Esophagus squamous epithelium (tissue), 5 donors: Measurements from ENCODE around the gene DAPL1. TPM values are rescaled to one million over a fixed set of nuclear protein-coding genes. Genes with fewer than 3 reads are reported as not detected.

Experiments
- DNase-seq: peaks from one replicate; lab custom pipeline; 2025; lab: John Stamatoyannopoulos, UW
- H3K27ac ChIP-seq, 4 donors: fragments of 200-600 bp; sonication (generic); one replicate each; pipeline ENCODE4 v1.5.1; 2016 to 2019; ENCODE audit warnings: mild to moderate bottlenecking in 1 of 4
- H3K27me3 ChIP-seq, 4 donors: fragments of 200-600 bp; sonication (generic); 1 replicate in 3 of 4; 2 replicates in 1 of 4; pipeline versions ENCODE4 v1.5.1 to v1.6.0; 2017 to 2021; ENCODE audit warnings: antibody characterized with exemption in 1 of 4
- H3K36me3 ChIP-seq, 3 donors: fragments of 200-600 bp; sonication (generic); one replicate each; pipeline ENCODE4 v1.5.1; 2016 to 2019
- H3K4me1 ChIP-seq, 3 donors: fragments of 200-600 bp; sonication (generic); one replicate each; pipeline ENCODE4 v1.5.1; 2017 to 2019
- H3K4me3 ChIP-seq, 4 donors: fragments of 200-600 bp; sonication (generic); 1 replicate in 3 of 4; 2 replicates in 1 of 4; pipeline ENCODE4 v1.5.1; 2016 to 2019; ENCODE audit warnings: mild to moderate bottlenecking in 2 of 4, moderate library complexity in 1 of 4
- H3K9me3 ChIP-seq, 3 donors: fragments of 200-600 bp; sonication (generic); one replicate each; pipeline ENCODE4 v1.5.1; 2016 to 2019
- CTCF ChIP-seq, 6 experiments: fragments of 450-650 bp in 4 of 6; fragments of 200-600 bp in 2 of 6; sonication (generic) in 2 of 6; IDR thresholded peaks; one replicate each; pipeline ENCODE4 v1.5.1; 2016 to 2019; ENCODE audit warnings: antibody characterized with exemption in 6 of 6, mild to moderate bottlenecking in 4 of 6, moderate library complexity in 4 of 6
- POLR2A ChIP-seq, 4 donors: fragments of 450-650 bp; IDR thresholded peaks; one replicate each; pipeline ENCODE4 v1.6.1; 2017; ENCODE audit warnings: antibody characterized with exemption in 4 of 4, mild to moderate bottlenecking in 4 of 4, moderate library complexity in 3 of 4
- WGBS, 2 donors: methylation state at CpG; one replicate each; pipeline ENCODE4 v1.1.5; 2018; 5-methylcytosine and 5-hydroxymethylcytosine counted together
- intact Hi-C: fragments of 100-400 bp; cut with DNase I; formaldehyde crosslinking; loops from one replicate; pipeline ENCODE4 v1.15.0; 2022
- total RNA-seq, 4 donors: library from RNA; depleted of rRNA; stranded (reverse); fragments of >200 nt; gene quantifications; one replicate each; pipeline ENCODE4 v1.1.0, GENCODE V29; 2016
- donor health status: DM: yes; HTN: yes; CAD: no.

DAPL1 gene
- total RNA-seq, 4 donors from 2014 or later = 79.3 to 220 (median 186) TPM

GRCh38 chr2:158756331-158756730 lies 38.8 kb upstream of the DAPL1 start:
- Histone ChIP-seq H3K27ac (no peak overlapping the region), H3K4me1 (peaks cover 12 to 51% (median 15%) of the 10 kb centered on the region in 3 donors), H3K4me3 (no peak overlapping the region), H3K27me3 (no peaks in the 10 kb centered on the region), H3K36me3 (no peaks in the 10 kb centered on the region), H3K9me3 (no peaks in the 10 kb centered on the region)
- intact Hi-C loops = no loop called here
- no peak for DNase-seq
- TF ChIP-seq POLR2A (IDR thresholded peaks at IDR 0.05) = no peak
- no peak for TF ChIP-seq CTCF (IDR thresholded peaks at IDR 0.05)
- WGBS, 2 donors = 57 to 62% methylated on average over 8 of the region's 8 CpGs

GRCh38 chr2:158756976-158757375 lies 38.1 kb upstream of the DAPL1 start:
- Histone ChIP-seq H3K4me3 (no peak overlapping the region), H3K4me1 (peaks cover 12 to 57% (median 16%) of the 10 kb centered on the region in 3 donors), H3K9me3 (no peaks in the 10 kb centered on the region), H3K36me3 (no peaks in the 10 kb centered on the region), H3K27me3 (no peaks in the 10 kb centered on the region), H3K27ac (no peak overlapping the region)
- intact Hi-C loops = no loop called here
- DNase-seq = no peak
- WGBS, 2 donors = 41 to 75% methylated on average over 7 to 10 of the region's 10 CpGs
- TF ChIP-seq POLR2A (IDR thresholded peaks at IDR 0.05) (no peak), CTCF (IDR thresholded peaks at IDR 0.05) (no peak)

- 13 to 60% methylated on average over 1 of the region's 1 CpG for WGBS, 2 donors
- peak overlapping the region; percentile 25 to 82 (median 68) for H3K27ac ChIP-seq
- TF ChIP-seq POLR2A (IDR thresholded peaks at IDR 0.05) (no peak), CTCF (IDR thresholded peaks at IDR 0.05) (no peak)
These were observed 34.2 kb upstream of the DAPL1 start for GRCh38 chr2:158760887-158761286.

GRCh38 chr2:158761621-158762020 lies 33.5 kb upstream of the DAPL1 start:
- H3K36me3 ChIP-seq = no peaks in the 10 kb centered on the region
- 45 to 49% methylated on average over 2 to 4 of the region's 4 CpGs for WGBS, 2 donors
- H3K27me3 ChIP-seq = no peaks in the 10 kb centered on the region
- TF ChIP-seq CTCF (IDR thresholded peaks at IDR 0.05) = no peak
- no peak for TF ChIP-seq POLR2A (IDR thresholded peaks at IDR 0.05)
- peaks cover 0 to 47% (median 12%) of the 10 kb centered on the region in 3 donors for H3K4me1 ChIP-seq
- intact Hi-C loops = no loop called here
- H3K4me3 ChIP-seq = no peak overlapping the region
- no peak for DNase-seq
- H3K27ac ChIP-seq = peak overlapping the region; percentile 63 to 82 (median 78)
- H3K9me3 ChIP-seq = no peaks in the 10 kb centered on the region

More at GRCh38 chr2:158760887-158761286, 34.2 kb upstream of the DAPL1 start:
- no peaks in the 10 kb centered on the region for H3K9me3 ChIP-seq
- H3K36me3 ChIP-seq = no peaks in the 10 kb centered on the region
- H3K4me1 ChIP-seq = peaks cover 0 to 49% (median 12%) of the 10 kb centered on the region in 3 donors
- no peak overlapping the region for H3K4me3 ChIP-seq
- no peaks in the 10 kb centered on the region for H3K27me3 ChIP-seq
- intact Hi-C loops = no loop called here
- no peak for DNase-seq

GRCh38 chr2:158762336-158762735 lies 32.8 kb upstream of the DAPL1 start:
- no peak for DNase-seq
- Histone ChIP-seq H3K27me3 (no peaks in the 10 kb centered on the region), H3K27ac (peak overlapping the region in 3 of 4 donors; percentile 63 to 82 (median 74)), H3K4me1 (peaks cover 0 to 47% (median 12%) of the 10 kb centered on the region in 3 donors), H3K4me3 (no peak overlapping the region), H3K36me3 (no peaks in the 10 kb centered on the region), H3K9me3 (no peaks in the 10 kb centered on the region)
- intact Hi-C loops = no loop called here
- 81 to 90% methylated on average over 3 of the region's 3 CpGs for WGBS, 2 donors
- TF ChIP-seq CTCF (IDR thresholded peaks at IDR 0.05) = no peak
- TF ChIP-seq POLR2A (IDR thresholded peaks at IDR 0.05) = no peak
